Smooth muscle cell of bladder (primary cell): ENCODE data around the gene CDC7. TPM values are rescaled to one million over a fixed set of nuclear protein-coding genes. Genes with fewer than 3 reads are reported as not detected.

ENCODE experiments used
- total RNA-seq: library from RNA; depleted of rRNA; stranded (reverse); fragments of >200 nt; gene quantifications from 2 replicates; pipeline ENCODE4 v1.2.3, GENCODE V29; 2014

The CDC7 gene
- total RNA-seq: 1.9 and 3.3 TPM in 2 replicates

DNA sequence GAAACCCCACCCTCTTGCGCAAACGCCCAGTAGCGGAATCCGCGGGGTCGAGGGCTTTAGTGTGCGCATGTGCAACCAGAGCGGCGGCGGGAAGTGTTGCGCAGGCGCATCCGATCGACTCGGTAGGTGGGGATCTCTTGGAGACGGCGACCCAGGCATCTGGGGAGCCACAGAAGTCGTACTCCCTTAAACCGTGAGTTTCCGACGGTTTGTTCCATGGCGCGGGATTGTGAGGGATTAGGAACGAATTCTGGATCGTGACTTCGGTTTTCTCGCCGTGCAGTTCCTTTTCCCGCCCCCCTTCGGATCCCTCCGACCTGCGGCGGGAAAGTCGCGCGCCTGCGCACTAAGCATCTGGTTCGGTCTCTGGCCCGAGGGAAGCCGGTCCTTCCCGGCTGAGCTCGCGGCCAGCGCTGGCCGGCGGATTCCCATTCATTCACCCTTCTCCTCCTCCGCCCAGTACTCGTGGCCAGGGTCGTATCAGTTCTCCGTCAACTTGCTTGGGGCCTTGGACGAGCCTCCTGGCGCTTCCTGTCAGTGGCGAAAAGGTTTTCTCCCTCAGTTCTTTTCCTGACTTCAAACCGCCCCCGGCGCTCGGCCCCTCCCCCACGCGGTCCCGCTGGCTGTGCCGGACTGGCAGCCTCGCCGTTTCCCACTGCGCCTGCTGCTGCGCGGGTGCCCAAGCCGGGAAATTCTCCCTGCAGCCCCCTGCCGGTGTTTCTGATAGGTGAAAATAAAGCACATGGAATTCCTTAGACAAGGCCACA lies at the start of gene CDC7:
Gene CDC7 (plus strand): TSS at position 96 of the 767 bp plus-strand sequence. CDS start 866 bp downstream, outside the sequence.

Other genes with a start within 250 kb of the CDC7 start
- 0.43 and 0.55 TPM in 2 replicates for gene HFM1, start 96.0 kb upstream of the CDC7 start, total RNA-seq